ENCODE measurements around the gene CCDC24.

- no peak for TF ChIP-seq CTCF (conservative IDR thresholded peaks at IDR 0.05; ENCODE audit: low read length)
- TF ChIP-seq EZH2phosphoT487 (IDR thresholded peaks at IDR 0.05; ENCODE audit: borderline replicate concordance, low read depth, low read length): no peak
Observed at GRCh38 chr1:44016041-44016889, 24.9 kb downstream of the CCDC24 start.

Data from OCI-LY7 (cell line).